ENCODE measurements around the gene DECR2.

- TF ChIP-seq CTCF (IDR thresholded peaks at IDR 0.05 in 4 of 5, conservative IDR thresholded peaks at IDR 0.05 in 1 of 5): no peak
- no peak for TF ChIP-seq POLR2A (IDR thresholded peaks at IDR 0.05)
Measured at GRCh38 chr16:359871-360697, 41.6 kb upstream of the DECR2 start.

Measured in gastrocnemius medialis (tissue), 4 donors.